HG02981 (cell line): ENCODE measurements around the gene EPC2.

ENCODE experiments used
- ATAC-seq: cut with Tn5 transposase; IDR thresholded peaks from one replicate; pipeline ENCODE4 v1.9.1; 2021; ENCODE audit warnings: mild to moderate bottlenecking, moderate library complexity; ENCODE audit not compliant: unreplicated experiment

EPC2 gene

GRCh38 chr2:148802448-148803220 is 158.1 kb downstream of the EPC2 start:
- ATAC-seq, result no peak

- ATAC-seq, result no peak
Observed at GRCh38 chr2:148810081-148810480, 165.5 kb downstream of the EPC2 start.

GRCh38 chr2:148812306-148812705 is 167.8 kb downstream of the EPC2 start:
- no peak for ATAC-seq

DNA sequence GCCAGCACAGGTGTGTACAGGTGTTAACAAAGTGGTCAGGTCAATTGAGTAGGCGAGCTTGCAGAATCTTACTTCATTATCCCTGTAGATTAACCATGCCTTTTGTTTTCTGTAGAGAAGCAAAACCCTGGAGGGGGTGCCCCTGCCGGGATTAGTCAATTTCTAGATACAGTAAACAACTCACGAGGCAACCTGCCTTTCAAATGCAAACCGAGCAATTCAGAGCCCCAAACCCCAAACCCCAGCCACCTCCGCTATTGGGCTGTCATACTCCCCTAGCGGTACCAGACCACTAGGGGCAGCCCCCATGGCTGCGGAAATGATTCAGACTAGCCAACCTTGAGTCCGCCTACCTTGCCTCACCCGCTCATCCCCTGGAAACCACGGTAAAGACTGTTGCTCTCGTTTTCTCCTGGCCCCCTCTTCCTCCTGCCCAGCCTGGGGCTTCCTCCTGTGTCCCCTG is 169.1 kb downstream of the EPC2 start:
- ATAC-seq, result peak; percentile 98

- ATAC-seq, result no peak
Observed at GRCh38 chr2:148814143-148814859, 169.8 kb downstream of the EPC2 start.

- ATAC-seq, result no peak
Observed at GRCh38 chr2:148814860-148815419, 170.4 kb downstream of the EPC2 start.

DNA sequence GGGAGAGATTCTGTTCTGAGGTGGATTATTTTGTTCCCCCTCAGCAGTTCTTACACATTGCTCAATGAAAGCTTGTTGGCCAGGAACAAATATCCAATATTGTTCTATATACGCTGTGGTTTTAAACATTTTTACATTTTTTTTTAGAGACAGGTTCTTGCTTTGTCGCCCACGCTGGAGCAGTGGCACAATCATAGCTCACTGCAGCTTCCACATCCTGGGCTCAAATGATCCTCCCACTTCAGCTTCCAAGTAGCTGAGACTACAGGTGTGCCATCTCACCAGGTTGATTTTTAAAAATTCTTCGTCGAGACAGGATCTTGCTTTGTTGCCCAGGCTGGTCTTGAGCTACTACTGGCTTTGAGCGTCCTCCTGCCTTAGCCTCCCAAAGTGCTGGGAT is 171.6 kb downstream of the EPC2 start:
- ATAC-seq, result no peak

- ATAC-seq, result no peak
Observed at GRCh38 chr2:148817210-148817708, 172.7 kb downstream of the EPC2 start.

GRCh38 chr2:148819019-148819585 is 174.6 kb downstream of the EPC2 start:
- ATAC-seq, result no peak

DNA sequence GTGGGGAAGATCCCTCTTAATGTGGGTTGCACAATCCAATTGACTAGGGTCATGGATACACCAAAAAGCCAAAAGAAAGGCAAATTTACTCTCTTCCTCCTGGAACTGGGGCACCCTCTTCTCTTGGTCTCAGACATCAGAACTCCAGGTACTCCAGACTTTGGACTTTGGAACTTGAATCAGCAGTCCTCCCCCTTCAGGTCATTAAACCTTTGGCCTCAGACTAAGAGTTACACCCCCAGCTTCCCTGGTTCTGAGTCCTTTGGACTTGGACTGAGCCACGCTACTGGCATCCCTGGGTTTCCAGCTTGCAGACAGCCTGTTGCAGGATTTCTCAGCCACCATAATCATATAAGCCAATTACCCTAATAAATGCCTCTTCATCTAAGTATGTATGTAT is 179.6 kb downstream of the EPC2 start:
- no peak for ATAC-seq

- ATAC-seq, result no peak
Observed at GRCh38 chr2:148826791-148827190, 182.2 kb downstream of the EPC2 start.

- ATAC-seq, result no peak
Observed at GRCh38 chr2:148828941-148829340, 184.4 kb downstream of the EPC2 start.

- ATAC-seq, result no peak
Observed at GRCh38 chr2:148829618-148830017, 185.1 kb downstream of the EPC2 start.

DNA sequence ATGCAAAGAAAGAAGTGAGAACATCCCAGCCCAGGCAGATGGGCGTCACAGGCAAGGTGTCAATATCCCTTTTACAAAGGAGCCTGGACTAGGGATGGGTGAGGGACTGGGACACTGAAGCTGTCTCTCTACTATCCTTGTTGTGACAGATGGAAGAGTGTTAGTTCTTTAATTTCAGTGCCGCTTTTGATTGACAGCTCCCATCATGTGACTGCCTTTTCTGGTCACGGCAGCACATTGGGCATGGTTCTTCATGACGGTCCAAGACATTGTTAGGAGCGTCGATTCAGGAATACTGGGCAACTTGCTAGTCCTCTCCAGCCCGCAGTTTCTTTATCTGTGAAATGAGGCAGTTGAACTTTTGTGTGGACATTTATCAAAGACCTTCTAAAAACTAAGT is 188.1 kb downstream of the EPC2 start:
- ATAC-seq, result no peak
